Measurements from ENCODE around the gene BMP8A.

GRCh38 chr1:39539252-39539790, 47.9 kb downstream of the BMP8A start:
- TF ChIP-seq CTCF (IDR thresholded peaks at IDR 0.05), result peak; percentile 44 to 72 (median 63)
- TF ChIP-seq POLR2A (IDR thresholded peaks at IDR 0.05), result no peak
